Stomach (tissue), 4 donors: ENCODE results near the gene NAV1.

Source experiments
- CTCF ChIP-seq, 7 experiments: fragments of 450-650 bp in 4 of 7; fragments of 200-600 bp in 3 of 7; sonication (generic) in 3 of 7; IDR thresholded peaks; one replicate each; pipeline ENCODE4 v1.5.1; 2016 to 2019; ENCODE audit warnings: antibody characterized with exemption in 7 of 7, control low read depth in 2 of 7, mild to moderate bottlenecking in 1 of 7
- EP300 ChIP-seq: sonication (generic); formaldehyde crosslinking; IDR thresholded peaks from one replicate; pipeline ENCODE4 v1.6.1; 2017; ENCODE audit warnings: antibody characterized with exemption

GRCh38 chr1:201493757-201494617 lies 44.9 kb upstream of the NAV1 start:
- TF ChIP-seq CTCF (IDR thresholded peaks at IDR 0.05), result no peak
- no peak for TF ChIP-seq EP300
